MM.1S (cell line): Measurements from ENCODE around the gene TPD52L2.

Experiments used
- EZH2 ChIP-seq: fragments of 300-600 bp; sonication (generic); optimal IDR thresholded peaks from 2 replicates; pipeline ENCODE3; 2017; ENCODE audit warnings: low read depth, mild to moderate bottlenecking, antibody characterized with exemption, low read length, mixed read lengths
- TF ChIP-seq, protein P1 (sequence below): fragments of 300-600 bp; sonication (generic); IDR thresholded peaks from 2 replicates; pipeline ENCODE4 v1.5.1; 2016; ENCODE audit warnings: antibody characterized with exemption, low read length, mixed read lengths

DNA sequence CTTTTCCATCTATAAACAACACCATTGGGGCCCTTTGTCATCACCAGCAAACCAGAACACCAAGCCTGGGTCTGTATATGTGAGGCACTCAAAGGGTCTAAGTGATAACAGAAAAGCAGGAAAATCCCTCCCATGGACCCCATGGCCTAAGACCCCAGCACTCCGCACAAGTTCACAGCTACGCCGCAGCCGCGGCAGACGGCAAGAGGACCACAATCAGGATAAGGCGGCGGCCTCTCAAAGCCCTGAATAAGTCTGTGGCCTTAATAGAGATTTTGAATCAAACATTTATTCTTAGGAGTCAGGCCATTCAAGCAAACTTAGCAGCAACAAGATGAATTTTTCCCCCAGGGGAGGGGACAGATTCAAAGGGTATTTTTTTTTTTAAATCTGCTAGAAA, 36.9 kb upstream of the TPD52L2 start:
- TF ChIP-seq, protein P1, sequence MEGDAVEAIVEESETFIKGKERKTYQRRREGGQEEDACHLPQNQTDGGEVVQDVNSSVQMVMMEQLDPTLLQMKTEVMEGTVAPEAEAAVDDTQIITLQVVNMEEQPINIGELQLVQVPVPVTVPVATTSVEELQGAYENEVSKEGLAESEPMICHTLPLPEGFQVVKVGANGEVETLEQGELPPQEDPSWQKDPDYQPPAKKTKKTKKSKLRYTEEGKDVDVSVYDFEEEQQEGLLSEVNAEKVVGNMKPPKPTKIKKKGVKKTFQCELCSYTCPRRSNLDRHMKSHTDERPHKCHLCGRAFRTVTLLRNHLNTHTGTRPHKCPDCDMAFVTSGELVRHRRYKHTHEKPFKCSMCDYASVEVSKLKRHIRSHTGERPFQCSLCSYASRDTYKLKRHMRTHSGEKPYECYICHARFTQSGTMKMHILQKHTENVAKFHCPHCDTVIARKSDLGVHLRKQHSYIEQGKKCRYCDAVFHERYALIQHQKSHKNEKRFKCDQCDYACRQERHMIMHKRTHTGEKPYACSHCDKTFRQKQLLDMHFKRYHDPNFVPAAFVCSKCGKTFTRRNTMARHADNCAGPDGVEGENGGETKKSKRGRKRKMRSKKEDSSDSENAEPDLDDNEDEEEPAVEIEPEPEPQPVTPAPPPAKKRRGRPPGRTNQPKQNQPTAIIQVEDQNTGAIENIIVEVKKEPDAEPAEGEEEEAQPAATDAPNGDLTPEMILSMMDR, result no peak
- TF ChIP-seq EZH2, result no peak
